Heart right ventricle (tissue), 16 donors: ENCODE measurements around the gene TTYH1. TPM values are rescaled to one million over a fixed set of nuclear protein-coding genes. Genes with fewer than 3 reads are reported as not detected.

Source experiments
- ATAC-seq, 8 donors: fragments of 200-7000 bp; cut with Tn5 transposase; one replicate each; pipeline ENCODE4 v1.9.1; 2020; ENCODE audit warnings: mild to moderate bottlenecking in 8 of 8, moderate library complexity in 8 of 8, moderate number of reproducible peaks in 1 of 8
- DNase-seq, 2 donors: peaks; one replicate each; pipeline ENCODE4 v3.0.0-alpha.2; 2020
- H3K27ac ChIP-seq, 10 donors: fragments of 200-600 bp; sonication (generic) in 2 of 10; one replicate each; pipeline versions ENCODE4 v1.5.0 to v1.8.0; 2020 to 2022; ENCODE audit warnings: mild to moderate bottlenecking in 3 of 10
- H3K27me3 ChIP-seq, 7 donors: fragments of 200-600 bp; one replicate each; pipeline ENCODE4 v1.8.0; 2021 to 2022; ENCODE audit warnings: mild to moderate bottlenecking in 2 of 7
- H3K36me3 ChIP-seq, 9 donors: fragments of 200-600 bp; sonication (generic) in 1 of 9; one replicate each; pipeline versions ENCODE4 v1.5.0 to v1.8.0; 2020 to 2022; ENCODE audit warnings: mild to moderate bottlenecking in 2 of 9
- H3K4me1 ChIP-seq, 9 donors: fragments of 200-600 bp; sonication (generic) in 1 of 9; one replicate each; pipeline versions ENCODE4 v1.5.0 to v1.8.0; 2020 to 2022; ENCODE audit warnings: mild to moderate bottlenecking in 4 of 9
- H3K4me3 ChIP-seq, 10 donors: fragments of 200-600 bp; sonication (generic) in 2 of 10; one replicate each; pipeline versions ENCODE4 v1.5.0 to v1.8.0; 2020 to 2022; ENCODE audit warnings: mild to moderate bottlenecking in 7 of 10, moderate library complexity in 2 of 10
- H3K9me3 ChIP-seq, 11 donors: fragments of 200-600 bp in 10 of 11; sonication (generic) in 2 of 11; one replicate each; pipeline versions ENCODE4 v1.5.0 to v1.8.0; 2013 to 2022; ENCODE audit warnings: mild to moderate bottlenecking in 2 of 11, control low read depth in 1 of 11, moderate library complexity in 1 of 11
- WGBS, 2 donors: extraction: QIAGEN DNeasy Blood & Tissue Kit; methylation state at CpG; one replicate each; pipeline ENCODE4 v1.1.7; 2013; ENCODE audit warnings: inconsistent platforms in 1 of 2; 5-methylcytosine and 5-hydroxymethylcytosine counted together
- intact Hi-C, 10 donors: fragments of 100-400 bp; cut with DNase I; formaldehyde crosslinking; loops; one replicate each; pipeline versions ENCODE4 v1.11.1 to v1.14.2; 2022
- polyA plus RNA-seq, 2 donors: library from polyadenylated mRNA; stranded (reverse); fragments of 200-250 nt; gene quantifications; one replicate each; pipeline ENCODE4 v1.2.3, GENCODE V29; 2013
- total RNA-seq, 10 donors: library from RNA; stranded (reverse); fragmentation: NEBNext Ultra II Directional in 3 of 10; extraction: Animal tissue kit (Norgen Biotek cat#: 25700) in 3 of 10; gene quantifications; one replicate each; pipeline versions ENCODE4 v1.2.1 to v1.2.4, GENCODE V29; 2021 to 2023
- TF ChIP-seq, protein P1 (sequence below), 9 donors: fragments of 200-600 bp; sonication (generic) in 2 of 9; IDR thresholded peaks; one replicate each; pipeline versions ENCODE4 v1.5.0 to v1.8.0; 2021 to 2022; ENCODE audit warnings: antibody characterized with exemption in 9 of 9, mild to moderate bottlenecking in 5 of 9, moderate library complexity in 1 of 9
- donor health status: Arrhythmogenic right ventricular cardiomyopathy.
- donor health status: ischemic (EF 13 %, LVEDD 7.1; RV severe dilation, severe dysfunction).
- donor health status: healthy with polysubstance abuse.
- donor health status: DM: no; HTN: yes; CAD: no.
- donor health status: DM: no; HTN: no; CAD: no.
- donor health status: ischemic (EF 25% LVEDD 6.9; RV normal size, moderate dysfunction).
- donor health status: ischemic (EF 25% LVEDD 5.7; RV mildly dilated, moderate dysfunction).
- donor health status: healthy.
- donor health status: DM: yes; HTN: yes; CAD: no.
- donor health status: Ischemic cardiomyopathy.
- donor health status: ischemic (EF 35%, LVEDD 5.7; RV mildly dilated, moderate dysfunction).
- donor health status: nonischemic (EF 11% LVEDD 7.7; RV severe dilation, severe dysfunction).
- donor health status: DM: yes; HTN: yes; CAD: no.
- donor health status: PGD.
- donor health status: ischemic (EF 29% LVEDD 5.4; RV normal size, mild dysfunction).
- donor health status: nonischemic (EF 23%, LVEDD 6.1; RV moderate dilation, normal function).

The TTYH1 gene
- total and polyA plus RNA-seq, 12 donors: 0.37 to 4.3 (median 1.2) TPM

DNA sequence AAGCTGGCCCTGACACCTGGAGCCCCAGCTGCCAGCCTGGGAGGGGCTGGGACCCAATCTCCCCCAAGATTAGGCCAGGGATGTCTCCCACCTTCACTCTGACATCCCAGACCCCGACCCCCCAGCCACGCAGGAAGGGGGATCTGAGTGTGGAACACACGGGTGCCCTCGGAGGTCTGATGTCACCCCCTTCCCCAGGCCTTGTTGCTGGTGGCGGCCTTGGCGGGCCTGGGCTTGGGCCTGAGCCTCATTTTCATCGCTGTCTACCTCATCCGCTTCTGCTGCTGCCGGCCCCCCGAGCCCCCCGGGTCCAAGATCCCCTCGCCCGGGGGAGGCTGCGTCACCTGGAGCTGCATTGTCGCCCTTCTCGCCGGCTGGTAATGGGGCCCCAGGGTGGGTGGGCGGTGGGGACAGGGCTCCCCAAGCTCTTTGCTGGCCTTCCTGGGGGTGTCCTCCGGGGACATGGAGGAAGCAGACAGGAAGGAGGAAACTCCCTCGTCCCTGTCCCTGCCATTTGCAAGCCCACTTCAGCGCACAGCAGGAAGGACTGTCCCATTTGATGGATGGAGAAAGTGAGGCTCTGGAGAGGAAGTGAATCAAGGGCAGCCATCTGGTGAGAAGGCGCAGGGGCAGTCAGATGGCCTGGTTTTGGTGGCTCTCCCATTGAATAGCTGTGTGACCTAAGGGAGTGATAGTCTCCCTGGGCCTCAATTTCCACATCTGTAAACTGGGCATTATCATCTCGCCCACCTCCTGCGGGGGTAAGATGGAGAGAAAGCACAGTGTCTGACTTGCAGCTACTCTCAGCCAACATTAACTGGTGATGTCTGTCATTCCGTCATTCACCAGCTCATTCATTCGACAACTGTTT is 3.9 kb downstream of the TTYH1 start:
- Histone ChIP-seq H3K27me3 (peaks cover 22 to 95% (median 83%) of the 10 kb centered on the region in 7 donors), H3K36me3 (no peaks in the 10 kb centered on the region), H3K9me3 (no peaks in the 10 kb centered on the region), H3K27ac (peak overlapping the region in 7 of 10 donors; percentile 8 to 85 (median 44)), H3K4me3 (no peak overlapping the region), H3K4me1 (peaks cover 4 to 46% (median 17%) of the 10 kb centered on the region in 9 donors)
- ATAC-seq (no peak), DNase-seq (no peak)
- TF ChIP-seq, protein P1, sequence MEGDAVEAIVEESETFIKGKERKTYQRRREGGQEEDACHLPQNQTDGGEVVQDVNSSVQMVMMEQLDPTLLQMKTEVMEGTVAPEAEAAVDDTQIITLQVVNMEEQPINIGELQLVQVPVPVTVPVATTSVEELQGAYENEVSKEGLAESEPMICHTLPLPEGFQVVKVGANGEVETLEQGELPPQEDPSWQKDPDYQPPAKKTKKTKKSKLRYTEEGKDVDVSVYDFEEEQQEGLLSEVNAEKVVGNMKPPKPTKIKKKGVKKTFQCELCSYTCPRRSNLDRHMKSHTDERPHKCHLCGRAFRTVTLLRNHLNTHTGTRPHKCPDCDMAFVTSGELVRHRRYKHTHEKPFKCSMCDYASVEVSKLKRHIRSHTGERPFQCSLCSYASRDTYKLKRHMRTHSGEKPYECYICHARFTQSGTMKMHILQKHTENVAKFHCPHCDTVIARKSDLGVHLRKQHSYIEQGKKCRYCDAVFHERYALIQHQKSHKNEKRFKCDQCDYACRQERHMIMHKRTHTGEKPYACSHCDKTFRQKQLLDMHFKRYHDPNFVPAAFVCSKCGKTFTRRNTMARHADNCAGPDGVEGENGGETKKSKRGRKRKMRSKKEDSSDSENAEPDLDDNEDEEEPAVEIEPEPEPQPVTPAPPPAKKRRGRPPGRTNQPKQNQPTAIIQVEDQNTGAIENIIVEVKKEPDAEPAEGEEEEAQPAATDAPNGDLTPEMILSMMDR (IDR thresholded peaks at IDR 0.05): no peak
- intact Hi-C loops: no loop called here
- WGBS, 2 donors: 76 to 79% methylated on average over 26 of the region's 26 CpGs

DNA sequence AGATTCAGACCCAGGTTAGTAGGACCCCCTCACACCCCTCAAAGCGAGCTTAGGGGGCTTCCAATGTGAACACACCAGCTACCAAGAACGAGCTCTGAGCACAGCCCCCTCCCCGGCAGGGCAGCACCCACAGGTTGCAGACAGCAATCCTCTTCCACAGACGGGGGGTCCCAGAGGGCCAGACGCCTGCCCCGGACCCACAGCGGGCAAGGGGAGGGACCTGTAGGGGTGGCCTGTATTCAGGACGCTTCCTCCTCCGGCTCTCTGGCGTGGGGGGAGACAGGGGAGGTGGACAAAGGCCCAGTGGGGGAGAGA is 4.8 kb downstream of the TTYH1 start:
- no peaks in the 10 kb centered on the region for H3K36me3 ChIP-seq
- H3K27ac ChIP-seq: peak overlapping the region in 8 of 10 donors; percentile 29 to 85 (median 60)
- DNase-seq (no peak), ATAC-seq (no peak)
- peaks cover 16 to 89% (median 81%) of the 10 kb centered on the region in 7 donors for H3K27me3 ChIP-seq
- peaks cover 4 to 46% (median 17%) of the 10 kb centered on the region in 9 donors for H3K4me1 ChIP-seq
- H3K4me3 ChIP-seq: peak overlapping the region in 4 of 10 donors; percentile 34 to 48 (median 40)
- intact Hi-C loops: no loop called here
- TF ChIP-seq, protein P1 (IDR thresholded peaks at IDR 0.05): no peak
- no peaks in the 10 kb centered on the region for H3K9me3 ChIP-seq
- 10 to 19% methylated on average over 10 of the region's 10 CpGs for WGBS, 2 donors

DNA sequence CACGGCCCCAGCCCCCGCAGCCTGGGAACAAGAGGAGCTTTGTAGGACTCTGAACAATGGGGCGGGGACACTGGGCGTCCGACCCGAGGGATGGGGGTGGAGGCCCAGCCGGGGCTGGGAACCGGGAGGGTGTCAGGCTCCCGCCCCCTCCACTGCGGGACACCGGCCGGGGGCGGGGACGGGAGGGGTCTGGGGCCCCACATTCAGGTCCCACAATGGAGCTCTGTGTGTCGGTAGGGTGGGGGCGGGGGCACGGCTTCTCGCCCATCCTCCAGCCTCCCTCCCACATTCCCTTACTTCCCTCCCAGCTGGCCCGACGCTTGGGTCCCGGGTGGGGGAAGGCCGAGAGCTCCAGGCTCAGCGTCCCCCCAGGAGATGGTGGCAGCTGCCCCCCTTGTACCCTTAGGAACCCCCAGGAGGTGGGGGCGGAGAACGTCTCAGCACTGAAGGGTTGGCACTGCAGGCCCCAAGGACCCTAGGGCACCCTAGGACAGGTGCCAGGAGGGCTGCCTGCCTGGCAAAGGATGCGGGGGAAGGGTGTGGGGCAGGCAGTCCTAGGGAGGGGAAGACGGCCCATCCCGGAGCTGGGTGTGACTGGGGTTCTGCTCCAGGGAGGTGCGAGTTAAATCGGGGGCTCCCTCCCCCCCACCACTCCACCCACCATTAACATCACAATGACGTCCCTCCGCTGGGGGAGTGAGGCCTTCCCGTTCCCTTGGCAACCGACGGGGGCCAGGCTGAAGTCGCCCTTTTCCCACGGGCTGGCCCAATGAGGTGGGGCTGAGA is 5.3 kb downstream of the TTYH1 start:
- H3K27ac ChIP-seq: peak overlapping the region; percentile 13 to 85 (median 50)
- H3K27me3 ChIP-seq: peaks cover 15 to 88% (median 81%) of the 10 kb centered on the region in 7 donors
- TF ChIP-seq, protein P1 (IDR thresholded peaks at IDR 0.05): no peak

DNA sequence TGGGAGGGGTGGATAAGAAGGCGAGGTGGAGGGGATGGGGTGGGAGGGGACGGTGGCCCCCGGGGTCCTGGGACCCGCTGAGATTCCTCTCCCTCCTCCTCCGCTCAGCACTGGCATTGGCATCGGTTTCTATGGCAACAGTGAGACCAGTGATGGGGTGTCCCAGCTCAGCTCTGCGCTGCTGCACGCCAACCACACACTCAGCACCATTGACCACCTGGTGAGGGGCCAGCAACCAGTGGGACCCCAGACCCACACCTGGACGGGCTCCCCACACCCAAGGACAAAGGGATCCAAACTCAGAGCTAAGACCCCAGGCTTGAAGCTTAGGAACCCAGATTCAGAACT is 5.9 kb downstream of the TTYH1 start:
- DNase-seq (no peak), ATAC-seq (no peak)
- Histone ChIP-seq H3K4me3 (peak overlapping the region in 1 of 10 donors; percentile 42), H3K27me3 (peaks cover 15 to 88% (median 79%) of the 10 kb centered on the region in 7 donors), H3K36me3 (no peaks in the 10 kb centered on the region), H3K27ac (peak overlapping the region in 4 of 10 donors; percentile 33 to 78 (median 68)), H3K9me3 (no peaks in the 10 kb centered on the region), H3K4me1 (peaks cover 4 to 45% (median 17%) of the 10 kb centered on the region in 9 donors)
- intact Hi-C loops: no loop called here
- 19 to 24% methylated on average over 9 of the region's 9 CpGs for WGBS, 2 donors
- TF ChIP-seq, protein P1 (IDR thresholded peaks at IDR 0.05): no peak

More for the DNA sequence above, 5.3 kb downstream of the TTYH1 start:
- WGBS, 2 donors: 6% methylated on average over 33 to 37 of the region's 37 CpGs
- intact Hi-C loops: no loop called here
- Histone ChIP-seq H3K9me3 (no peaks in the 10 kb centered on the region), H3K4me3 (peak overlapping the region in 6 of 10 donors; percentile 9 to 48 (median 36)), H3K4me1 (peaks cover 4 to 46% (median 17%) of the 10 kb centered on the region in 9 donors), H3K36me3 (no peaks in the 10 kb centered on the region)
- ATAC-seq (peak; percentile 56 to 87 (median 72)), DNase-seq (peak; percentile 45 to 76)
